Suprapubic skin (tissue), 4 donors: ENCODE measurements around the gene KCND3. TPM values are rescaled to one million over a fixed set of nuclear protein-coding genes. Genes with fewer than 3 reads are reported as not detected.

ENCODE experiments used
- DNase-seq, 2 donors: peaks; one replicate each; pipeline ENCODE4 v3.0.0-alpha.2; 2019; ENCODE audit warnings: low spot score in 2 of 2
- H3K27ac ChIP-seq: fragments of 200-600 bp; sonication (generic); one replicate; pipeline ENCODE4 v1.5.1; 2019
- H3K27me3 ChIP-seq: fragments of 200-600 bp; sonication (generic); one replicate; pipeline ENCODE4 v1.5.1; 2019
- H3K36me3 ChIP-seq: fragments of 200-600 bp; sonication (generic); one replicate; pipeline ENCODE4 v1.5.1; 2019
- H3K4me1 ChIP-seq: fragments of 200-600 bp; sonication (generic); one replicate; pipeline ENCODE4 v1.5.1; 2019
- H3K4me3 ChIP-seq: fragments of 200-600 bp; sonication (generic); one replicate; pipeline ENCODE4 v1.5.1; 2019; ENCODE audit warnings: mild to moderate bottlenecking
- H3K9me3 ChIP-seq: fragments of 200-600 bp; sonication (generic); one replicate; pipeline ENCODE4 v1.5.1; 2019
- CTCF ChIP-seq, 2 donors: fragments of 200-600 bp in 1 of 2; fragments of 450-650 bp in 1 of 2; sonication (generic) in 1 of 2; IDR thresholded peaks; one replicate each; pipeline ENCODE4 v1.5.1; 2016 to 2019; ENCODE audit warnings: antibody characterized with exemption in 2 of 2, mild to moderate bottlenecking in 1 of 2, moderate library complexity in 1 of 2
- EP300 ChIP-seq: sonication (generic); formaldehyde crosslinking; IDR thresholded peaks from one replicate; pipeline ENCODE4 v1.6.1; 2017; ENCODE audit warnings: antibody characterized with exemption
- POLR2A ChIP-seq, 2 donors: fragments of 450-650 bp; IDR thresholded peaks; one replicate each; pipeline ENCODE4 v1.6.1; 2017; ENCODE audit warnings: antibody characterized with exemption in 2 of 2, mild to moderate bottlenecking in 2 of 2, moderate library complexity in 2 of 2
- POLR2AphosphoS5 ChIP-seq, 3 donors: sonication (generic); formaldehyde crosslinking; IDR thresholded peaks; one replicate each; pipeline ENCODE4 v1.6.1; 2017; ENCODE audit warnings: antibody characterized with exemption in 3 of 3
- WGBS: methylation state at CpG from one replicate; pipeline ENCODE4 v1.1.5; 2018; 5-methylcytosine and 5-hydroxymethylcytosine counted together
- total RNA-seq, 4 donors: library from RNA; depleted of rRNA; stranded (reverse); fragments of >200 nt; gene quantifications; one replicate each; pipeline ENCODE4 v1.1.0, GENCODE V29; 2016

Gene KCND3
- total RNA-seq, 4 donors from 2014 or later: 6.8 to 11.4 (median 10.2) TPM

- Histone ChIP-seq H3K4me1 (no peaks in the 10 kb centered on the region), H3K4me3 (no peak overlapping the region), H3K27me3 (no peaks in the 10 kb centered on the region), H3K9me3 (no peaks in the 10 kb centered on the region), H3K27ac (no peak overlapping the region), H3K36me3 (no peaks in the 10 kb centered on the region)
- TF ChIP-seq CTCF (IDR thresholded peaks at IDR 0.05) (no peak), EP300 (no peak), POLR2AphosphoS5 (IDR thresholded peaks at IDR 0.05) (no peak), POLR2A (IDR thresholded peaks at IDR 0.05) (no peak)
- WGBS: 96% methylated on average over 4 of the region's 4 CpGs
- no peak for DNase-seq
Measured at GRCh38 chr1:111812306-111812705, 177.2 kb downstream of the KCND3 start.

- WGBS: 93% methylated on average over 8 of the region's 10 CpGs
- DNase-seq: no peak
- no peaks in the 10 kb centered on the region for H3K36me3 ChIP-seq
- H3K27me3 ChIP-seq: no peaks in the 10 kb centered on the region
- H3K9me3 ChIP-seq: no peaks in the 10 kb centered on the region
- no peak overlapping the region for H3K27ac ChIP-seq
- H3K4me1 ChIP-seq: no peaks in the 10 kb centered on the region
- no peak overlapping the region for H3K4me3 ChIP-seq
- no peak for TF ChIP-seq CTCF (IDR thresholded peaks at IDR 0.05)
- no peak for TF ChIP-seq POLR2A (IDR thresholded peaks at IDR 0.05)
- TF ChIP-seq EP300: no peak
- TF ChIP-seq POLR2AphosphoS5 (IDR thresholded peaks at IDR 0.05): no peak
Measured at GRCh38 chr1:111811891-111812290, 177.6 kb downstream of the KCND3 start.

GRCh38 chr1:111805251-111805650 is 184.2 kb downstream of the KCND3 start:
- Histone ChIP-seq H3K4me1 (no peaks in the 10 kb centered on the region), H3K27me3 (no peaks in the 10 kb centered on the region), H3K36me3 (no peaks in the 10 kb centered on the region), H3K9me3 (no peaks in the 10 kb centered on the region), H3K4me3 (no peak overlapping the region), H3K27ac (no peak overlapping the region)
- DNase-seq: no peak
- TF ChIP-seq EP300 (no peak), POLR2A (IDR thresholded peaks at IDR 0.05) (no peak), POLR2AphosphoS5 (IDR thresholded peaks at IDR 0.05) (no peak), CTCF (IDR thresholded peaks at IDR 0.05) (no peak)
- 95% methylated on average over 2 of the region's 2 CpGs for WGBS

GRCh38 chr1:111804776-111805175 is 184.7 kb downstream of the KCND3 start:
- DNase-seq: no peak
- Histone ChIP-seq H3K36me3 (no peaks in the 10 kb centered on the region), H3K4me3 (no peak overlapping the region), H3K9me3 (no peaks in the 10 kb centered on the region), H3K27me3 (no peaks in the 10 kb centered on the region), H3K4me1 (no peaks in the 10 kb centered on the region), H3K27ac (no peak overlapping the region)
- TF ChIP-seq EP300: no peak
- no peak for TF ChIP-seq POLR2AphosphoS5 (IDR thresholded peaks at IDR 0.05)
- TF ChIP-seq CTCF (IDR thresholded peaks at IDR 0.05): no peak
- no peak for TF ChIP-seq POLR2A (IDR thresholded peaks at IDR 0.05)
- WGBS: 60% methylated on average over 9 of the region's 11 CpGs

- WGBS: 82% methylated on average over 5 of the region's 5 CpGs
- no peaks in the 10 kb centered on the region for H3K27me3 ChIP-seq
- no peak for DNase-seq
Measured at GRCh38 chr1:111803951-111804350, 185.5 kb downstream of the KCND3 start.

More at GRCh38 chr1:111803951-111804350, 185.5 kb downstream of the KCND3 start:
- no peaks in the 10 kb centered on the region for H3K9me3 ChIP-seq
- no peaks in the 10 kb centered on the region for H3K36me3 ChIP-seq
- no peak overlapping the region for H3K4me3 ChIP-seq
- TF ChIP-seq POLR2A (IDR thresholded peaks at IDR 0.05): no peak
- no peak for TF ChIP-seq CTCF (IDR thresholded peaks at IDR 0.05)
- no peak for TF ChIP-seq EP300
- no peak for TF ChIP-seq POLR2AphosphoS5 (IDR thresholded peaks at IDR 0.05)
- no peaks in the 10 kb centered on the region for H3K4me1 ChIP-seq
- no peak overlapping the region for H3K27ac ChIP-seq
